Measurements from ENCODE around the gene CNN1.

DNA sequence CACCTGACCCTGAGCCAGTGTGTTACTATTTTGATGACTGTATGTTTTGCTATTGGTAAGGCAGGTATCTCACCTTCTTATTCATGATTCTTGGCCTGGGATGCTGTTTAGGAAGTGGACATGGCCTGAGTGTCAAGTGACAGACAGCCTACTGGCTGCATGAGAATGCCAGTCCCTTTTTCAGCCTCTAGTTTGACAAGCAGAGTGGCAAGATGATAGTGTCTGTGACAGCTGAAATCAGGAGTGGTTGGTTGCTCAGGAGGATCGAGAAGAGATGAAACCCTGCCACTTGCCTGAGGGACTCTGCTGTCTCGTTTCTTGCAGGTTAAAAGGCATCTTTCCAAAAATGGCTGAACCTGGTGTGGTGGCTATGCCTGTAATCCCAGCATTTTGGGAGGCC is 27.5 kb downstream of the CNN1 start:
- TF ChIP-seq CTCF (IDR thresholded peaks at IDR 0.05; ENCODE audit: low read depth, low read length) (no peak), POLR2A (IDR thresholded peaks at IDR 0.05; ENCODE audit: extremely low read depth, insufficient read length) (no peak), MYC (IDR thresholded peaks at IDR 0.05; ENCODE audit: low read depth, low read length) (no peak)
- TF ChIP-seq, protein P1, sequence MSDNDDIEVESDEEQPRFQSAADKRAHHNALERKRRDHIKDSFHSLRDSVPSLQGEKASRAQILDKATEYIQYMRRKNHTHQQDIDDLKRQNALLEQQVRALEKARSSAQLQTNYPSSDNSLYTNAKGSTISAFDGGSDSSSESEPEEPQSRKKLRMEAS (IDR thresholded peaks at IDR 0.05; ENCODE audit: low read depth, low read length) = no peak

Measured in NB4 (cell line).